ENCODE data around the gene PLK2.

The PLK2 gene

DNA sequence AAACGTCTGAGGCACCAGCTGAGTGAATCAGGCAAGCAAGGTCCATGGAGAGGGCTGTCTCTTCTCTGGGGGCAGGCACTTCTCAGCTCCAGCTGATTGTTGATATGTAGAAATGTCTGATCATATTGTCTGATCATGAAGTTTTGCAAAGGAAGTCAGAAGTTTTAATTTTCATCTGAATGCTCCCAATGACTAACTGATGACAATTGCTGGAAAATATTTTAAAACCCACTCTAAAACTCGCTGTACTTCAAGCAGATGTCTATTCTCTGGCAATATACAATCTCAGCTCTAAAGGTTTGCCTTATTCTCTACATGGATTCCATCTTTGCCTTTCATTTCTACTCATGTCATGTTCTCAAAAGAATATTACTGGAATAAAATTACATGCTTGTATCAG lies 12.7 kb downstream of the PLK2 start:
- DNase-seq: no peak

DNA sequence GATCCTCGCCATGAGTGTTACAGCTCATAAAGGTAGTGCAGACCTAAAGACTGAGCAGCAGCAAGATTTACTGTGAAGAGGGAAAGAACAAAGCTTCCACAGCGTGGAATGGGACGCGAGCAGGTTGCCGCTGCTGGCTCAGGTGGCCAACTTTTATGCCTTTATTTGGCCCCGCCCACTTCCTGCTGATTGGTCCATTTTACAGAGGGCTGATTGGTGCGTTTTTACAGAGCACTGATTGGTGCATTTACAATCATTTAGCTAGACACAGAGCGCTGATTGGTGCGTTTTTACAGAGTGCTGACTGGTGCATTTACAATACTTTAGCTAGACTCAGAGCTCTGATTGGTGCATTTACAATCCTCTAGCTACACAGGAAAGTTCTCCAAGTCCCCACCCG lies 13.9 kb downstream of the PLK2 start:
- no peak for DNase-seq

DNA sequence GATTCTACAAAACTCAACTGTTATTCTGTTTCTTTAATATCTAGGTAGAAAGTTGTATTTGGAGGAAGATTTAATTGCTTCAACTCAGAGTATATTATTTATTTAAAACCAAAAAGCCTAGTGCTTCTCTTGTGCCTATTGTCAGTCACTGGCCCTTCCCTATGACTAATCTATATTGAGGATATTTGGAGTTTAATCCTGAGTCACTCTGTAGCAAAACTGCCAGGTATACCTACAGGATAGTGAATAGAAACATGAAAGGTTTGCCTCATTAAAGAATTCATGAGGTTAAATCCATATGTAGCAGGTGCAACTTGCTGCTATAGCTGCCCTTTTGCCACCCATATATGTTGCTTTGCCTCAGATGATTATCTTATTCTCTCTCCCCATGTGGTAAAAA lies 15.1 kb downstream of the PLK2 start:
- DNase-seq: no peak

DNA sequence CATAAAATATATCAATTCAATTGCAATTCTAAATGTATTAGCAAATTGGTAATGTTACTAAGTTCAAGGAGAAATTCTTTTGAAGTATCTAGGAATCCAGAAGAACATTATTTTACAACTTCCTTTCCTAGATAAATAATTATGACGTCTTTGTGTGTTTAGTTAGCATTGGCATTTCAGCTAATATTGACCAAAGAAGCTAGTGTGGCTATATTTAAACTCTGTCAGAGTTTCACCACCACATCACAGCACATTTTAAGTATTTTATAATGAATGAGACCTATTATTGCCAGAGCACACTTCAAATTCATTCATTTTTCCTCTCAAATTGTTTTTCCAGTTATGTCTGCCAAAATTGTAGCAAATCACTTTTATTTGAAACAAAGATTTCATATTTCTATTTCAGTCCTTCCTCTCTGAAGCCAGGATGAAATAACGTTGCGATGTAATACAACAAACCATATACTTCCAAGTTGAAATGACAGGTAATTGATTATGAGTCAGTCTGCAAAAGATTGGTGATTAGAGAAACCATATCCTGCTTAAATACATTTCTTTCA lies 18.9 kb downstream of the PLK2 start:
- no peak for DNase-seq

DNA sequence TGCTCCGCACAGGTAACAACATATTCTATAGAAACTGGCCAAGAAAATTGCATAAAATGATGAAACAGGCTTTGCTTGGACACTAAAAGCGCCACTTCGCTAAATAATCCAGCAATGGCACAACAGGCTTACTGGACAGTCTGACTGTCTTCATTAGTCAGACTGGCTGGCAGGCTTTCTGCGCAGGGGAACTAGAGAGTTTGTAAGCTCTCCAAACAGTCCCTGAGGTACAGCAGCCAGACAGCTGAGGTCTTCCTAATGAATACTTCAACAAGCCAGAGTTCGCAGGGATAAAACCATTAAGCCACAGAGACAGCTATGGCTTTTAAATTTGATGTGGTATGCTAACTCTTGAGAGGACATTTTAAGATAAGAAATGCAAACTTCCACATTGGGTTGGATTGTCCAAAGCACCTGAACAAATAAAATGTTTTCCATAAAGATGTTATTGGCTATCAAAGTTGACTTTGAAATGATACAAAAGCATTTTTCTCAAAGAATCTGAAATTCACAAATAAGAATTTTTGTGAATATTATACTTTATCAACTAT lies 20.7 kb downstream of the PLK2 start:
- no peak for DNase-seq

DNA sequence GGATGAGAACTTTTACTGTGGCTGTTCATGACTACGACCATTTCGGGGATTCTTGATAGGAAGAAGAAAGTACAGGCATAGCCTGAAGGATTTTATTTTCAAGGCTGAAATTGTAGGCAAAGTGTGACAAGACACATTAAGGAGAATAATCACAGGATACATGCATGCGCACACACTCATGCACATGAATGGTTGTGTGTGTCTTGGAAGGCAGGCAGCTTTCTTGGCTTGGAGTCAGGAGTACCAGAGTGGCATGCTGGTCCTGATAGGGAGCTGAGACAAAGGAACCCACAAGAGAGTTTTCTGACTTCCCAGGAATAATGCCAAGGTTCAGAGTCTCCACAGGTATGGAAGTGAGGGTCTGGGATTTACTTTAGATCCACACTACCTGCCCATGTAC lies 22.2 kb downstream of the PLK2 start:
- no peak for DNase-seq

DNA sequence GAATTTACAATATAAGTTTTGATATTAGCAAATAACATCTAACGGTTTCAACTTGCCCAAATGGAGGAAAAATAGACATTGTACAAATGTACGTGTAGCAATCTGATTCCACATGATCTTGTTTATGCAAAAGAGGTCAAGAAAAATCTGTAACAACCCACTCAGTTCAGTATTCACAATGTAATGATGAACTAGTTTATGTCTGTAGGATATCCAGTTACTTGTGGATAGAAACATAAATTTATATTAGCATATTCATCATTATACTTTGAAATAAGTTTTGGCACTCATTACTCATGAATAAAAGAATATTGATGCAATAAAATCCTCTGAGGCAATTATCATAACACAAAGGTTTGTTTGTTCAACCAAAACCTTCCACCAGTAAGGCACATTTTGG lies 28.1 kb downstream of the PLK2 start:
- DNase-seq: no peak

DNA sequence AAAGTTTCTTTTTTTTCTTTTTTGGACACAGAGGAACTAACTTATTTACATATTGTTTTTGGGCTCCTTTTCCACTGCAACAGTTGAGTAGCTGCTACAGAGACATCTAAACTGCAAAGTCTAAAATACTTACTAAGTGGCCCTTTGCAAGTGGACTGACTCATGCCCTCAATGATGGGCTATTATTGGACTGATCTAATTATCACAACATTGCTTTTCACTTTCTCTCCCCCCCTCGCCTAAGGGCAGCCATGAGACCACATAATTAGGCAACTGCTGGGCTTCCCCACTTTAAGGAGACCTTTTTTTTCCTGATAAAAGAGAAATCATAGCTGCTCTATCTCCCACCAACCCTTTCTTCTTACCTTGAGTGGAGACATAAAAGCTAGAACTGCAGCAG lies 47.0 kb downstream of the PLK2 start:
- DNase-seq: no peak

DNA sequence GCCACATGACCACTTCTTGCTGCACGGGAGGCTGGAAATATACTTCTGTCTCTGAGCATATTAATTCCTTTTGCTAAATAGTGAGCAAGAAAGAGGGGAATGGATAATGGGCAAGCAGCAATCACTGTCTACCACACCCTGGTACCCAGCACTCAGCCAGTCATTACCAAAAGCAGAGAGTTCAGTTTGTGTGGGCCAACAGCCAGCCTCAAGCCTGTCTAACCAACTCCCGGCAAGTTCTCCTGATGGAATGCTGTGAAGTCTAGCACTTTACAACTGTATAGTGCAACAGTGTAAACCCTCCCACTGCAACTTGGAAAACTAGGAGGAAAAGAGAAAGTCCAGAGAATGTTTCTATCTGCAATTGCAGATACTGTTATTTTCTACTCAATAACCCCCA lies 47.8 kb downstream of the PLK2 start:
- DNase-seq: no peak

DNA sequence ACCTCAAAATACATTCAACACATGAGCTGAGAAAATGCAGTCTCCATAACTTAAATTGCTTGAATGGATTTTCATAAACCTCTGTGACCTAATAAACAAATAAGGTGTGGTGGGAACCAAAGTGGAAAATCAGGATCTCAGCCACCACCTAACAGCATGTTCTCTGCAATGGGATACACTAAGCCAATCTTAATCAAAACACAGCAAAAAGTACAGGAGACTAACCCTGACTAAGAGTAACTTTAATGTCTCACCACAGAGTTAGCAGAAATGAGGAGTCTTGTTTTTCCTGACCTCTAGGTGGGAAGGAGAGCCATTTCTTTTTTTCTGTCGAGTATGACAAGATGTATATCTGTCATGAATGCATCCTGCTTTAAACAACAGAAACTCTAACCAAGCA lies 48.5 kb downstream of the PLK2 start:
- DNase-seq: no peak

DNA sequence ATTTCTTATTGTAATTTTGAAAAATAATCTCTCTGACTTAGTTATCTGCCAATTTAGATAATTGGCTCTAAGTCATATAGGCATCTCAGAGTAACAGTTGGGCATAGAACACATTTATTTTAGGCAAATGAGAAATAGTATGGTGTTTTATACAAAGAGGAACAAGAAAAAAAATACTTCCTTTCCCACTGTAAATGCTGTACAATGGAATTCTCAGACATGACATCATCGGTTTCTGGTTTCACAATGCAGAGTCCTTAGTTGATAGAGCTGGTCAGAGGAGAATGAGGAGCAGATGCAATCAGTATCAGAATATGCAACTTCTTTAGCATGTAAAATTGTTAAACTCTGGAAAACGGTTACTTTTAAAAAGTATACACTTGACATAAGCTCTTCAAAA lies 49.4 kb downstream of the PLK2 start:
- no peak for DNase-seq

DNA sequence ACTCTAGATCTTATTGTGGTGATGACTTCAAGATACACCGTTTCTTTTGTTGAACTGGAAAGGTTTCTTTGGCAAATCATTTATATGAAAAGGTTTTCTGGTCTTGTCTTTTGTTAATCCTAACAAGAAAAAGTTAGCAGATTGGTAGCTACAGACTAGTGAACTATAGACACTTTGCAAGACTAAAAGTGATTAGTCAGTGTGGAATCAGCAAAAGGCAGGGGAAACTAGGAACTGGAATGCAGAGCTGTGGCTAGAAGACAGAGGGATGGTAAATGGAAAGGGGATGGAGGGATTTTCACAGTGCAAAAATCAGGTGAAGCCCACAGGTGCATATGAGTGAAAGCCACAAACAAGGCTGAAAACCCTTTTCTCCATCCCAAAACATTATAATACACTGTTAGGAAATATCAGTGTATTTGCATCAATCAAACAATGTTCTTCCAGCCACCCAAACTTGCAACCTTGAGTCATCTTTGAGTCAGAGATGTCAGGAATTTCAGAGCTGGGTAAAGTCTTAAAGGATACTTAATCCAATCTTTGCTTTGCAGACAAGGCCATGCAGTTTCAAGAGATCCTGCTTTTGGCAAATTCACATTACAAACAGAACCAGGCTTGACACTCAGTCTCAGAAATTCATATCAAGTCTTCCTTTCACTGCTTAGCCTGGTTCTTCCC lies 52.7 kb downstream of the PLK2 start:
- DNase-seq: no peak

DNA sequence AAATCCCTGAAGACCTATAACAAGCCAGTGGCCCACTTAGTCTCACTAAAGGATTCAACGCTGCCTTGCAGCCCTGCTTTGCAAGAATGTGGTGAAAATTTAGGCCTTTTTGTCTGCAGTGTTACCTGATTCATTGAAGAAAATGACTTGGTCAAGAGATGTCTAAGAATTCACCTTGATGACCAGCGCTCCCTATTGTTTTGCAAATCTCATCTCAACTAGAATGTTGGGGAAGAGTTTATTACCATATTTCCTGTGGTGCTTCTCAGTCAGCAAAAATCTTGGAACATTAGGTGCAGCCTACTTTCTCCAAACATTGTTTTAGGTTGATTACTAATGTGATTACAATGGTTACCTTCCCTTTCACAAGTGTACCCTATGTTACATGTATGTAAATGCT lies 53.5 kb downstream of the PLK2 start:
- DNase-seq: no peak

DNA sequence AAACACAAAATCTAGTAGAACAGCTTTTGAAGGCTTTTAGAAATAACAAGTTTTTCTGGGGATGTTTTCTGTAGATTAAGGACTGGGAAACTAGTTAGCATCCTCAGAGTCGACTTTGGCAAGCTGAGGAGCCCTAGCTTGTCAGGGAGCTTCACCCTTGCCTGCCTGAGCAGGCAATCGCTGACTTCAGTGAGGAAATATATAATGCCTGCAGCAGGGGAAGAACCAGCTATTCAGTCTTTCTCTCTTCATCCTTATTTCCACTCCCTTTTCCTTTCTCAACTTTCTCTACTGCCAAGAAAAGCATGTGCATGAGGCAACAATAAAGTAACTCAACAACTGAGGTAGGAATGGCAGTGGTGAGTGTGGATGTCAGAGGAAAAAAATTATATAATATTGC lies 54.7 kb downstream of the PLK2 start:
- DNase-seq: no peak

DNA sequence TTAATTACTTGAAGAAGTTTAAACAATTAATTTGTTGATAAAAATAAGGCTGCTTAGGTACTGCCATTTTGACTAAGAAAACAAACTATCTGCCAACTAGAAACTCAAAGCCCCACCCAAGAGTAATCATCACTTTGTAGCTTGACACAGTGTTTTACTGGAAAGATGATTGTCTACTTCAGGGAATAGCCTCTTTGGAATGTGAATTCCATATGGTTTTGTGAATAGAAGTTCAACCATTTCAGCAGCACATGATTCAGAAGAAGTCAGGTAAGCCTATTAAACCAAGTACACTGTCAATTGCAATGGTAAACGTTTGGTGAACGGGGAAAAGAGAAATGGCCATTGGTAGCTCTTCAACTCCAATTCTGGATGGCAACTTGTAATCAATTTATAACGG lies 55.2 kb downstream of the PLK2 start:
- DNase-seq: no peak

Data from stimulated activated CD4-positive, alpha-beta T cell treated with anti-CD3 and anti-CD28 coated beads, Interleukin-15, amount 100 ng/mL, for 24 hours (primary cell).